GOT3 (cell line): ENCODE results near the gene RYR1.
A peak's percentile ranks its signal among the peaks of the same experiment; 100 is the strongest.
"Not testable (repeated sequence)": the region's sequence is repeated elsewhere in the genome, so short reads cannot be mapped to it uniquely, and the experiment has no call there.

ENCODE experiments used
- DNase-seq: peaks from one replicate; lab custom pipeline; 2025; ENCODE audit warnings: mixed read lengths; lab: John Stamatoyannopoulos, UW

Gene RYR1

GRCh38 chr19:38400361-38400760, 33.1 kb upstream of the RYR1 start:
- DNase-seq = no peak

GRCh38 chr19:38401148-38401547, 32.3 kb upstream of the RYR1 start:
- DNase-seq = no peak

GRCh38 chr19:38402623-38402966, 30.9 kb upstream of the RYR1 start:
- DNase-seq = no peak

- DNase-seq = peak; percentile 90
Observed at GRCh38 chr19:38402967-38403674, 30.4 kb upstream of the RYR1 start, which contains the start of gene FAM98C. TSS of gene FAM98C (plus strand) at chr19:38403093. CDS start at chr19:38403154, 61 bp downstream.

GRCh38 chr19:38404858-38405257, 28.6 kb upstream of the RYR1 start:
- DNase-seq = no peak

GRCh38 chr19:38405276-38405675, 28.2 kb upstream of the RYR1 start:
- no peak for DNase-seq

GRCh38 chr19:38409631-38410133, 23.8 kb upstream of the RYR1 start:
- DNase-seq = no peak

- not testable (repeated sequence) for DNase-seq
Observed at GRCh38 chr19:38410407-38410806, 23.1 kb upstream of the RYR1 start.

- no peak for DNase-seq
Observed at GRCh38 chr19:38411041-38411712, 22.3 kb upstream of the RYR1 start.

- DNase-seq = not testable (repeated sequence)
Observed at GRCh38 chr19:38411898-38412297, 21.6 kb upstream of the RYR1 start.

GRCh38 chr19:38412491-38412890, 21.0 kb upstream of the RYR1 start:
- no peak for DNase-seq

GRCh38 chr19:38412961-38413360, 20.5 kb upstream of the RYR1 start:
- DNase-seq = no peak

GRCh38 chr19:38413416-38413815, 20.1 kb upstream of the RYR1 start:
- DNase-seq = no peak

GRCh38 chr19:38417146-38417543, 16.3 kb upstream of the RYR1 start:
- DNase-seq = no peak

- no peak for DNase-seq
Observed at GRCh38 chr19:38417544-38418506, 15.7 kb upstream of the RYR1 start.

- no peak for DNase-seq
Observed at GRCh38 chr19:38420935-38421334, 12.6 kb upstream of the RYR1 start.

GRCh38 chr19:38421856-38422255, 11.6 kb upstream of the RYR1 start:
- DNase-seq = no peak

- no peak for DNase-seq
Observed at GRCh38 chr19:38422438-38422837, 11.1 kb upstream of the RYR1 start.

GRCh38 chr19:38424272-38424671, 9.2 kb upstream of the RYR1 start:
- no peak for DNase-seq

GRCh38 chr19:38425222-38425809, 8.2 kb upstream of the RYR1 start:
- DNase-seq = no peak

- DNase-seq = no peak
Observed at GRCh38 chr19:38425810-38426466, 7.6 kb upstream of the RYR1 start, which contains the start of gene RASGRP4. TSS of gene RASGRP4 (minus strand) at chr19:38426219. CDS start at chr19:38426091, 128 bp downstream.
